Keratinocyte (primary cell): Measurements from ENCODE around the gene PTPN14. TPM values are rescaled to one million over a fixed set of nuclear protein-coding genes. Genes with fewer than 3 reads are reported as not detected.

Experiments used
- DNase-seq: peaks from one replicate; pipeline ENCODE4 v3.0.0-alpha.2; 2011; ENCODE audit warnings: low read depth, missing footprints, low spot score
- FAIRE-seq: peaks from 2 replicates; lab custom pipeline; 2011; peaks lifted over from hg19 to GRCh38; lab: Jason Lieb, UNC
- H2AFZ ChIP-seq: 2 replicates; pipeline ENCODE4 v1.6.0; 2012; ENCODE audit warnings: low read length, control low read depth, inconsistent platforms; ENCODE audit not compliant: control insufficient read depth
- H3K27ac ChIP-seq: 2 replicates; pipeline ENCODE4 v1.5.1; 2011; ENCODE audit warnings: low read length; ENCODE audit not compliant: control insufficient read depth, insufficient read depth
- H3K27me3 ChIP-seq: 3 replicates; pipeline ENCODE4 v1.6.0; 2011; ENCODE audit warnings: low read length; ENCODE audit not compliant: control insufficient read depth, insufficient read depth; ENCODE audit errors: extremely low read depth
- H3K36me3 ChIP-seq, 2 experiments: 2 replicates in 1 of 2; 3 replicates in 1 of 2; pipeline ENCODE4 v1.5.1; 2011; ENCODE audit warnings: low read length in 2 of 2, mild to moderate bottlenecking in 1 of 2; ENCODE audit not compliant: control insufficient read depth in 2 of 2, insufficient read depth in 2 of 2; ENCODE audit errors: extremely low read depth in 1 of 2
- H3K4me1 ChIP-seq: 3 replicates; pipeline ENCODE4 v1.5.1; 2011; ENCODE audit warnings: low read length; ENCODE audit not compliant: control insufficient read depth, insufficient read depth; ENCODE audit errors: extremely low read depth
- H3K4me2 ChIP-seq: 3 replicates; pipeline ENCODE4 v1.6.0; 2011; ENCODE audit warnings: low read depth, low read length; ENCODE audit not compliant: control insufficient read depth, insufficient read depth; ENCODE audit errors: extremely low read depth
- H3K4me3 ChIP-seq, 3 experiments: fragments of 200-600 bp in 1 of 3; sonication (generic) in 1 of 3; 2 replicates in 2 of 3; 3 replicates in 1 of 3; pipeline ENCODE4 v1.5.1; 2011 to 2016; ENCODE audit warnings: low read length in 3 of 3, mild to moderate bottlenecking in 3 of 3, control low read depth in 2 of 3, inconsistent platforms in 1 of 3, low read depth in 1 of 3, mixed read lengths in 1 of 3, mixed run types in 1 of 3, moderate library complexity in 1 of 3; ENCODE audit not compliant: control insufficient read depth in 2 of 3, insufficient read depth in 2 of 3; ENCODE audit errors: extremely low read depth in 1 of 3
- H3K79me2 ChIP-seq: 2 replicates; pipeline ENCODE4 v1.6.0; 2012; ENCODE audit warnings: low read length; ENCODE audit not compliant: control insufficient read depth, insufficient read depth
- H3K9ac ChIP-seq: 3 replicates; pipeline ENCODE4 v1.6.0; 2011; ENCODE audit warnings: low read length; ENCODE audit not compliant: control insufficient read depth, insufficient read depth; ENCODE audit errors: extremely low read depth
- H3K9me1 ChIP-seq: 3 replicates; pipeline ENCODE4 v1.6.0; 2011; ENCODE audit warnings: low read length; ENCODE audit not compliant: control insufficient read depth, insufficient read depth; ENCODE audit errors: extremely low read depth
- H3K9me3 ChIP-seq: 2 replicates; pipeline ENCODE4 v1.5.1; 2012; ENCODE audit warnings: low read depth, low read length; ENCODE audit not compliant: control insufficient read depth
- H4K20me1 ChIP-seq: 3 replicates; pipeline ENCODE4 v1.6.0; 2011; ENCODE audit warnings: low read length; ENCODE audit not compliant: control insufficient read depth, insufficient read depth; ENCODE audit errors: extremely low read depth
- EZH2 ChIP-seq: IDR thresholded peaks from one replicate; pipeline ENCODE4 v1.6.1; 2012; ENCODE audit warnings: inconsistent platforms, mild to moderate bottlenecking, low read length, moderate library complexity
- dilution Hi-C: fragments of 300-500 bp; cut with MboI; formaldehyde crosslinking; loops from one replicate; pipeline ENCODE4 v1.7.0; 2020; ENCODE audit warnings: low sequenced_read_pairs; ENCODE audit not compliant: extremely low pct_ligation_motif_present
- polyA plus RNA-seq, 5 experiments: library from polyadenylated mRNA; depleted of rRNA in 3 of 5; stranded (reverse) in 3 of 5; stranded (forward) in 1 of 5; unstranded in 1 of 5; fragments of >200 nt; gene quantifications; 1 replicate in 1 of 5; 2 replicates in 3 of 5; 3 replicates in 1 of 5; pipeline versions ENCODE4 v1.2.1 to v1.2.3, GENCODE V29; 2011 to 2012; ENCODE audit warnings: missing spikeins in 2 of 5, low read depth in 1 of 5, low replicate concordance in 1 of 5
- TF ChIP-seq, protein P1 (sequence below), 3 experiments: IDR thresholded peaks in 1 of 3; conservative IDR thresholded peaks in 1 of 3; optimal IDR thresholded peaks in 1 of 3; 2 replicates in 2 of 3; 3 replicates in 1 of 3; pipeline versions ENCODE3 to v1.5.1; 2011; ENCODE audit warnings: low read length in 3 of 3, mild to moderate bottlenecking in 3 of 3, moderate library complexity in 2 of 3, control low read depth in 1 of 3, inconsistent platforms in 1 of 3; ENCODE audit not compliant: insufficient read depth in 2 of 3; ENCODE audit errors: extremely low read depth in 1 of 3

PTPN14 gene
- polyA plus RNA-seq, 1 donor (not counting 4 experiments of a cell fraction or from before 2014, with no cell fraction given): 29.9 TPM

GRCh38 chr1:214327514-214327913, 223.9 kb downstream of the PTPN14 start:
- no peaks in the 10 kb centered on the region for H3K27me3 ChIP-seq
- H3K9me1 ChIP-seq: no peaks in the 10 kb centered on the region
- H3K4me2 ChIP-seq: no peak overlapping the region
- no peak for TF ChIP-seq EZH2
- TF ChIP-seq, protein P1, sequence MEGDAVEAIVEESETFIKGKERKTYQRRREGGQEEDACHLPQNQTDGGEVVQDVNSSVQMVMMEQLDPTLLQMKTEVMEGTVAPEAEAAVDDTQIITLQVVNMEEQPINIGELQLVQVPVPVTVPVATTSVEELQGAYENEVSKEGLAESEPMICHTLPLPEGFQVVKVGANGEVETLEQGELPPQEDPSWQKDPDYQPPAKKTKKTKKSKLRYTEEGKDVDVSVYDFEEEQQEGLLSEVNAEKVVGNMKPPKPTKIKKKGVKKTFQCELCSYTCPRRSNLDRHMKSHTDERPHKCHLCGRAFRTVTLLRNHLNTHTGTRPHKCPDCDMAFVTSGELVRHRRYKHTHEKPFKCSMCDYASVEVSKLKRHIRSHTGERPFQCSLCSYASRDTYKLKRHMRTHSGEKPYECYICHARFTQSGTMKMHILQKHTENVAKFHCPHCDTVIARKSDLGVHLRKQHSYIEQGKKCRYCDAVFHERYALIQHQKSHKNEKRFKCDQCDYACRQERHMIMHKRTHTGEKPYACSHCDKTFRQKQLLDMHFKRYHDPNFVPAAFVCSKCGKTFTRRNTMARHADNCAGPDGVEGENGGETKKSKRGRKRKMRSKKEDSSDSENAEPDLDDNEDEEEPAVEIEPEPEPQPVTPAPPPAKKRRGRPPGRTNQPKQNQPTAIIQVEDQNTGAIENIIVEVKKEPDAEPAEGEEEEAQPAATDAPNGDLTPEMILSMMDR (optimal IDR thresholded peaks at IDR 0.05 in 1 of 3, IDR thresholded peaks at IDR 0.05 in 1 of 3, conservative IDR thresholded peaks at IDR 0.05 in 1 of 3; ENCODE audit: extremely low read depth in 1 of 3, insufficient read depth in 2 of 3, low read length in 3 of 3): no peak
- no peaks in the 10 kb centered on the region for H3K9me3 ChIP-seq
- H3K27ac ChIP-seq: no peak overlapping the region
- H4K20me1 ChIP-seq: no peaks in the 10 kb centered on the region
- H3K9ac ChIP-seq: no peak overlapping the region
- H2AFZ ChIP-seq: no peak overlapping the region
- peaks cover 37% of the 10 kb centered on the region for H3K4me1 ChIP-seq
- dilution Hi-C loops: no loop called here
- DNase-seq (no peak), FAIRE-seq (no peak)
- H3K36me3 ChIP-seq: peaks cover 1 to 8% of the 10 kb centered on the region in 2 experiments
- H3K79me2 ChIP-seq: no peaks in the 10 kb centered on the region
- H3K4me3 ChIP-seq: no peak overlapping the region

- TF ChIP-seq EZH2: no peak
- TF ChIP-seq, protein P1 (optimal IDR thresholded peaks at IDR 0.05 in 1 of 3, IDR thresholded peaks at IDR 0.05 in 1 of 3, conservative IDR thresholded peaks at IDR 0.05 in 1 of 3; ENCODE audit: extremely low read depth in 1 of 3, insufficient read depth in 2 of 3, low read length in 3 of 3): no peak
- dilution Hi-C loops: no loop called here
- H3K9me1 ChIP-seq: no peaks in the 10 kb centered on the region
- no peaks in the 10 kb centered on the region for H3K9me3 ChIP-seq
- H3K4me1 ChIP-seq: peaks cover 26% of the 10 kb centered on the region
- H3K4me3 ChIP-seq: no peak overlapping the region
- H3K27ac ChIP-seq: no peak overlapping the region
- no peaks in the 10 kb centered on the region for H3K27me3 ChIP-seq
- H3K79me2 ChIP-seq: no peaks in the 10 kb centered on the region
- H3K36me3 ChIP-seq: peaks cover 5 to 9% of the 10 kb centered on the region in 2 experiments
- DNase-seq (no peak), FAIRE-seq (no peak)
- no peak overlapping the region for H3K9ac ChIP-seq
- H4K20me1 ChIP-seq: no peaks in the 10 kb centered on the region
- no peak overlapping the region for H3K4me2 ChIP-seq
- H2AFZ ChIP-seq: no peak overlapping the region
Observed at GRCh38 chr1:214326406-214326805, 225.0 kb downstream of the PTPN14 start.
